AG10803 (cell line): ENCODE measurements around the gene INTS11.
A peak's percentile ranks its signal among the peaks of the same experiment; 100 is the strongest.

Experiments used
- DNase-seq: peaks from one replicate; pipeline ENCODE4 v3.0.0; 2010; ENCODE audit warnings: low read depth
- H3K4me3 ChIP-seq: 2 replicates; pipeline ENCODE4 v1.5.1; 2011; ENCODE audit warnings: mild to moderate bottlenecking, low read length, control low read depth
- CTCF ChIP-seq: conservative IDR thresholded peaks from 2 replicates; pipeline ENCODE4 v1.5.1; 2011; ENCODE audit warnings: mild to moderate bottlenecking, low read length, control low read depth, inconsistent platforms

INTS11 gene

DNA sequence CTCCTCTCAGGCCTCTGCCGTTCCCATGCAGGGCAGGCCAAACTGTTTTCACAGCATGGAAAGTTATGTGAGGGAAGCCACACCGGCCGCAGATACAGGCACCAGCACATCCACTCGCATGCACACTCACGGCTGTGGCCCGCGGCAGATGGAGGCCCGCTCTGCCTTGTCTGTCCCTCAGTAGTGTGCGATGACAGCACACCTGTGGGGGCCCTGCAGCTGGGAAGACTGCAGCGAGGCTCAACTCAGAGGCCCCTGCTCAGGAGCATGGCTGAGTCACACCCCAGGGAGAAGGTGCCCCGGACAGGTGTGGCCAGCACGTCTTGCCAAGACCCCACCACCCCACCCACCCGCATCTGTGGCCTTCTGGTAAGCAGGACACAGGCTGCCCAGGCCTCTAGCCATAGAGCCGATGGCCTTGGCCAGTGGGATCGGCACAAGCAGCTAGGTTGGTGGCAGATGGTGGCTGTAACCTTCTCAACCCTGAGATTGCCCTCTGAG is 49.5 kb downstream of the INTS11 start:
- no peak for TF ChIP-seq CTCF
- no peak for DNase-seq
- H3K4me3 ChIP-seq = peak overlapping the region; percentile 71

DNA sequence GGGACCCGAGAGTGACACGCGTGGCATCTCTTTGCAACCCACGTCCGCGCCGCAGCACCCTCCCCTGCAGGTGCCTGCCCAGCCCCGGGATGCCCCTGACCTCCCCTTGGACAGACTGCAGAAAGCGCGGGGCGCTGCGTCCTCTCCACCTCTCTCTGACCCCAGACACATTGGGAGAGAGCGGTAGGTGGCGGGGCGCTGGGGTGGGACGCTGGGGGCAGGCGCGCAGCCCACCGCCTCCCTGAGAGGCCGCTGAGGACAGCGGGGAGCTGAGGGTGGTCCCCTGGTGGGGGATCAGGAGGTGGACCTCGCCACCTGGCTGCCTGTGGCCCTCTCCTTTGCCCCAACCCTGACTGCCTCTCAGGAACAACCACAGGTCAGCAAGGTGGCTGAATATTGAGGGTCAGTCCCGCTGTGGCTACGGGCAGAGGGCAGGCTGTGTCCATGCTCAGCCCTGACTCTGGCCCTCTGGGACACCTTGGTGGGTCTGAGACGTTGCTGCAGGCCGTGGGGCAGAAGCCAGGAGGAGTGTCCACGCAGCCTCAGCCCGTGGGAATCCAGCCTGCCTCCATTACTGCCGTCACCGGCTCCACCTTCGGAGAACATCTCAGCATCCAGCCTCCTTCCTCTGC is 50.0 kb downstream of the INTS11 start:
- no peak for DNase-seq
- H3K4me3 ChIP-seq = peak overlapping the region; percentile 71
- TF ChIP-seq CTCF = no peak

DNA sequence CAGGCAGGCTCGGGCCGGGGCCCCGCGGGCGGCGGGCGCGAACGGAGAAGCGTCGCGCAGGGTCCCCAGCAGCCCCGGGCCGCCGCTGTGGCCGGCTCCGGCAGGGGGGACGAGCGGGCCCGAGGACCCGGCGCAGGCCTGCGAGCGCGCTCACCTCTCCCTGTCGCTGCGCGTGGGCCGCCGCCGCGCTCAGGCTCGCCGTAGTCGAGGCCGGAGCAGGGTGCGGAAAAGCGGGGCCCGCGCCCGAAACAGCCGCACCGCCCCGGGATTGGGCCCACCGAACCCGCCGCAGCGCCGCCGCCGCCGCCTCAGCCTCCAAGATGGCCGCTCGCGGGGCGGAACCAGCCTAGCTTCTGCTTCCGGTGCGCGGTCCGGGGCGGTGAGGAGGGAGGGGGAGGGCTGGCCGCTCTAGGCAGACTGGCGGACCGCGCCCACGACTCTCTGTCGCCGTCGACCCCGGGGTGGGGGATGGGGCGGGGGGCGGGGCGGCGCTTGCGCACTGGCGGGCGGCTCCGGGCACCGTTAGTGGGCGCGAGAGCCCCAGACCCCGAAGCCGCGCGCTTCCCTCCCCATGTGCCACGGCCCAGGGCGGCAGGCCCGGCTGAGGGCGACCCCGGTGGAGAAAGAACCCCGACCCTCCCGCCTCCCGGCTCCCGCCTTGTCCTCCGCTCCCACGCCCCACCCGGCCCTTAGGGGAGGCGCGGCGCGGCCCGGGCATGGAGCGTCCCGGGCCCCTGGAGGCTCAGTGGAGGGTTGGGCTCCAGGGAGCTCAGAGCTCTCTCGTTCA is 50.8 kb downstream of the INTS11 start, which contains the start of gene UBE2J2:
Gene UBE2J2, minus strand, starts transcription at position 343 of the 787 bp plus-strand sequence. CDS start 5,862 bp downstream, outside the sequence.
- TF ChIP-seq CTCF = no peak
- DNase-seq = peak; percentile 92
- peak within 1 kb of the TSS; percentile 88 for H3K4me3 ChIP-seq

DNA sequence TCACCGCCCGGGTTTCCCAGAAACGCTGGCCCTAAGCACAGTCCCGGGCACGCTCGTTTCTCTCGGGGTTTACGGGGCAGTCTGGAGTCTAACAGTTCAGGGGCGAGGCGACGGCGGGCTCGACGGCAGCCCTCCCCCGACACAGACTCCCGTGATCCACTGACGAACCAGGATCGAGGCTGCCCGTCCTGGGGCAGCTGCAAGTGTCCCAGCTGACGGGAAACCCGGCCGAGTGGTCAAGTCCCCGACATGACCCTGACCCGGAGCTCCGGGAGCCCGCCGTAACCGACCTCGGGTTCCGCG is 51.3 kb downstream of the INTS11 start:
- no peak for DNase-seq
- TF ChIP-seq CTCF = no peak
- H3K4me3 ChIP-seq = peak overlapping the region; percentile 88

GRCh38 chr1:1272341-1273208 is 51.9 kb downstream of the INTS11 start:
- H3K4me3 ChIP-seq = peak overlapping the region; percentile 88
- no peak for DNase-seq
- TF ChIP-seq CTCF = no peak

- peak; percentile 61 for DNase-seq
- H3K4me3 ChIP-seq = peak overlapping the region; percentile 38
Observed at GRCh38 chr1:1270813-1271212, 53.6 kb downstream of the INTS11 start.

More at GRCh38 chr1:1270813-1271212, 53.6 kb downstream of the INTS11 start:
- TF ChIP-seq CTCF = no peak
